PC-9 (cell line): ENCODE data around the gene ADAM17. TPM values are rescaled to one million over a fixed set of nuclear protein-coding genes. Genes with fewer than 3 reads are reported as not detected.

ENCODE experiments used
- Bru-seq: library from RNA; stranded (reverse); fragments of 400-500 nt; gene quantifications from one replicate; lab custom pipeline; 2021; lab: Mats Ljungman, UMichigan
- BruChase-seq, 2 experiments: library from RNA; stranded (reverse); fragments of 400-500 nt; gene quantifications; one replicate each; lab custom pipeline; 2021; lab: Mats Ljungman, UMichigan
- BruUV-seq: library from RNA; stranded (reverse); fragments of 400-500 nt; replicated peaks from 2 replicates; lab custom pipeline; 2021; lab: Mats Ljungman, UMichigan
- CTCF ChIA-PET: fragments of 300-600 bp; sonication (Branson Sonifier 250); formaldehyde crosslinking; loops from one replicate; lab custom pipeline; 2022; ENCODE audit warnings: antibody characterized with exemption; lab: Charles Lee
- POLR2A ChIA-PET: fragments of 300-600 bp; sonication (Branson Sonifier 250); formaldehyde crosslinking; loops from one replicate; lab custom pipeline; 2022; ENCODE audit warnings: antibody characterized with exemption; ENCODE audit not compliant: unreplicated experiment; lab: Charles Lee
- DNase-seq, 2 experiments: peaks; one replicate each; pipeline versions ENCODE4 v3.0.0 to v3.0.0-alpha.2; 2015 to 2022; ENCODE audit warnings: mixed read lengths in 1 of 2
- H2AFZ ChIP-seq: fragments of 200-600 bp; sonication (generic); 2 replicates; pipeline ENCODE4 v1.8.1; 2017; ENCODE audit warnings: antibody characterized with exemption
- H3F3A ChIP-seq: fragments of 200-600 bp; sonication (generic); 2 replicates; pipeline ENCODE4 v1.8.1; 2017; ENCODE audit warnings: antibody characterized with exemption, mild to moderate bottlenecking, low read depth; ENCODE audit not compliant: insufficient read depth
- H3K27ac ChIP-seq: fragments of 200-600 bp; sonication (generic); 2 replicates; pipeline ENCODE4 v1.6.1; 2016; ENCODE audit warnings: mixed run types
- H3K27me3 ChIP-seq: fragments of 200-600 bp; sonication (generic); 2 replicates; pipeline ENCODE4 v1.6.1; 2016; ENCODE audit warnings: low read depth, mixed run types; ENCODE audit not compliant: insufficient read depth
- H3K36me3 ChIP-seq: fragments of 200-600 bp; sonication (generic); 2 replicates; pipeline ENCODE4 v1.6.1; 2016; ENCODE audit warnings: low read depth, mixed run types
- H3K4me1 ChIP-seq: fragments of 200-600 bp; sonication (generic); replicated peaks from 2 replicates; pipeline ENCODE4 v1.6.1; 2016; ENCODE audit warnings: mixed run types; ENCODE audit not compliant: insufficient read depth
- H3K4me2 ChIP-seq: fragments of 200-600 bp; sonication (generic); 2 replicates; pipeline ENCODE4 v1.6.1; 2017; ENCODE audit warnings: mixed run types
- H3K4me3 ChIP-seq: fragments of 200-600 bp; sonication (generic); 2 replicates; pipeline ENCODE4 v1.6.1; 2016; ENCODE audit warnings: mixed run types
- H3K79me2 ChIP-seq: fragments of 200-600 bp; sonication (generic); 2 replicates; pipeline ENCODE4 v1.6.1; 2017; ENCODE audit warnings: low read depth, mixed run types
- H3K9me2 ChIP-seq: fragments of 200-600 bp; sonication (generic); 2 replicates; pipeline ENCODE4 v1.8.1; 2017; ENCODE audit warnings: mild to moderate bottlenecking; ENCODE audit not compliant: insufficient read depth
- H3K9me3 ChIP-seq: fragments of 200-600 bp; sonication (generic); 2 replicates; pipeline ENCODE4 v1.8.1; 2016; ENCODE audit warnings: low read depth; ENCODE audit not compliant: insufficient read depth
- H4K20me1 ChIP-seq: fragments of 200-600 bp; sonication (generic); 2 replicates; pipeline ENCODE4 v1.8.1; 2017; ENCODE audit not compliant: insufficient read depth
- CTCF ChIP-seq: fragments of 200-600 bp; sonication (generic); conservative IDR thresholded peaks from 2 replicates; pipeline ENCODE4 v1.6.1; 2017; ENCODE audit warnings: mixed run types, antibody characterized with exemption, mild to moderate bottlenecking, moderate library complexity
- EZH2 ChIP-seq: fragments of 200-600 bp; sonication (generic); IDR thresholded peaks from 2 replicates; pipeline ENCODE4 v1.8.0; 2017; ENCODE audit warnings: antibody characterized with exemption, low read depth
- intact Hi-C: fragments of 100-400 bp; cut with micrococcal nuclease; formaldehyde crosslinking; loops from one replicate; pipeline ENCODE4 v1.10.0; 2022; ENCODE audit not compliant: unreplicated experiment
- long read RNA-seq: library from polyadenylated mRNA; stranded (forward); transcript quantifications from one replicate; pipeline ENCODE4 v2.0.0, GENCODE V29; 2022
- total RNA-seq: library from RNA; stranded (reverse); gene quantifications from 2 replicates; pipeline ENCODE4 v1.2.3, GENCODE V29; 2021

Gene ADAM17
- total RNA-seq (53.5 and 65.0 TPM in 2 replicates), Bru-seq, nascent RNA (percentile 96 among the genes with signal in this experiment), BruChase-seq, experiment 1, labeled RNA remaining after a 2-hour chase (percentile 95 among the genes with signal in this experiment), BruChase-seq, experiment 2, labeled RNA remaining after a 6-hour chase (percentile 93 among the genes with signal in this experiment)
- long read RNA-seq, full-length matches to known transcripts: 32 of 55 reads
- long read RNA-seq, partial matches to known transcripts: 6 of 55 reads
- long read RNA-seq, other reads (novel, unspliced or antisense): 17 of 55 reads

GRCh38 chr2:9555297-9556120, at the start of gene ADAM17:
ADAM17 (minus strand) TSS chr2:9555830; CDS start chr2:9555605, 225 bp downstream.
- H3K36me3 ChIP-seq: no peaks in the 10 kb centered on the region
- peak; percentile 90 to 96 for DNase-seq
- peak within 1 kb of the TSS; percentile 98 for H3K4me2 ChIP-seq
- CTCF ChIA-PET: interaction anchor here (0.6 kb wide), 1 partner anchor 78 kb away, joined by 3 read pairs; no protein-coding TSS in a partner anchor
- peaks cover 58% of the 10 kb centered on the region for H3F3A ChIP-seq
- H3K4me3 ChIP-seq: peak within 1 kb of the TSS; percentile 83
- H3K27me3 ChIP-seq: no peaks in the 10 kb centered on the region
- no peaks in the 10 kb centered on the region for H4K20me1 ChIP-seq
- POLR2A ChIA-PET: interaction anchor here (0.5 to 1.5 kb wide), 12 partner anchors 9 to 411 kb away, joined by 3 to 7 read pairs (median 4); partner anchors contain the start of gene YWHAQ
- TF ChIP-seq CTCF: peak; percentile 35; the same call in 1 of the 2 replicates
- no peak for TF ChIP-seq EZH2
- H3K9me3 ChIP-seq: no peaks in the 10 kb centered on the region
- intact Hi-C loops: loop anchor here (1.0 to 10.0 kb wide), 4 partner anchors 75 to 321 kb away; partner anchors contain the start of gene YWHAQ
- H3K27ac ChIP-seq: peak within 1 kb of the TSS; percentile 96
- peak within 1 kb of the TSS; percentile 69 for H2AFZ ChIP-seq
- H3K4me1 ChIP-seq: peaks cover 74% of the 10 kb centered on the region
- H3K9me2 ChIP-seq: no peaks in the 10 kb centered on the region
- peaks cover 76% of the 10 kb centered on the region for H3K79me2 ChIP-seq
- TSS peak; percentile 27 for BruUV-seq

GRCh38 chr2:9602412-9602811, 46.8 kb upstream of the ADAM17 start:
- POLR2A ChIA-PET: no interaction called here
- H3K9me2 ChIP-seq: no peaks in the 10 kb centered on the region
- peaks cover 70% of the 10 kb centered on the region for H4K20me1 ChIP-seq
- H3K4me1 ChIP-seq: peaks cover 6% of the 10 kb centered on the region
- TF ChIP-seq CTCF: no peak
- no peak for TF ChIP-seq EZH2
- H3K4me2 ChIP-seq: no peak overlapping the region
- CTCF ChIA-PET: interaction anchor here (0.6 kb wide), 1 partner anchor 185 kb away, joined by 10 read pairs; no protein-coding TSS in a partner anchor
- DNase-seq: no peak
- no peak overlapping the region for H2AFZ ChIP-seq
- H3F3A ChIP-seq: peaks cover 58% of the 10 kb centered on the region
- intact Hi-C loops: no loop called here
- peaks cover 14% of the 10 kb centered on the region for H3K9me3 ChIP-seq
- H3K79me2 ChIP-seq: peaks cover 98% of the 10 kb centered on the region
- H3K4me3 ChIP-seq: no peak overlapping the region
- H3K27me3 ChIP-seq: no peaks in the 10 kb centered on the region
- peaks cover 43% of the 10 kb centered on the region for H3K36me3 ChIP-seq
- no TSS peak for BruUV-seq
- H3K27ac ChIP-seq: no peak overlapping the region

GRCh38 chr2:9601397-9601796, 45.8 kb upstream of the ADAM17 start:
- POLR2A ChIA-PET: interaction anchor here (0.6 kb wide), 2 partner anchors 43 to 501 kb away, joined by 3 to 5 read pairs; no protein-coding TSS in a partner anchor
- Histone ChIP-seq H3K4me2 (no peak overlapping the region), H4K20me1 (peaks cover 70% of the 10 kb centered on the region), H3K4me1 (peaks cover 7% of the 10 kb centered on the region), H3K4me3 (no peak overlapping the region), H3K27me3 (no peaks in the 10 kb centered on the region), H3K36me3 (peaks cover 52% of the 10 kb centered on the region), H2AFZ (no peak overlapping the region), H3K27ac (no peak overlapping the region), H3K9me2 (no peaks in the 10 kb centered on the region), H3K79me2 (peaks cover 98% of the 10 kb centered on the region), H3K9me3 (peaks cover 14% of the 10 kb centered on the region), H3F3A (peaks cover 56% of the 10 kb centered on the region)
- intact Hi-C loops: no loop called here
- CTCF ChIA-PET: no interaction called here
- no TSS peak for BruUV-seq
- TF ChIP-seq EZH2: no peak
- TF ChIP-seq CTCF: no peak
- no peak for DNase-seq
